Measurements from ENCODE around the gene THADA. TPM values are rescaled to one million over a fixed set of nuclear protein-coding genes. Genes with fewer than 3 reads are reported as not detected.

The THADA gene
- polyA plus RNA-seq, 1 donor = 13.2 TPM

Other genes starting within 250 kb of the THADA start
- gene PLEKHH2, start 41.2 kb upstream of the THADA start, polyA plus RNA-seq = 14.7 TPM
- gene C1GALT1C1L, start 80.4 kb upstream of the THADA start, polyA plus RNA-seq = 1.1 TPM
- gene DYNC2LI1, start 178.0 kb upstream of the THADA start, polyA plus RNA-seq = 40.1 TPM
- gene ABCG5, start 242.8 kb upstream of the THADA start, polyA plus RNA-seq = 35.8 TPM
- 24.3 TPM for gene ABCG8, start 242.9 kb upstream of the THADA start, polyA plus RNA-seq

Data from large intestine (tissue), 1 donor.